ENCODE results near the gene CDH24. TPM values are rescaled to one million over a fixed set of nuclear protein-coding genes. Genes with fewer than 3 reads are reported as not detected.

The CDH24 gene
- total RNA-seq, 1 donor from 2014 or later: 5.9 TPM

- Histone ChIP-seq H3K27me3 (no peaks in the 10 kb centered on the region), H3K4me3 (no peak overlapping the region), H3K4me1 (no peaks in the 10 kb centered on the region), H3K27ac (no peak overlapping the region), H3K9me3 (no peaks in the 10 kb centered on the region), H3K36me3 (no peaks in the 10 kb centered on the region)
- no peak for DNase-seq (ENCODE audit: low spot score in 2 of 2)
- intact Hi-C loops (cut with DNase I): no loop called here
- no peak for TF ChIP-seq CTCF (IDR thresholded peaks at IDR 0.05)
Observed at GRCh38 chr14:23047034-23047634, 10.2 kb downstream of the CDH24 start.

GRCh38 chr14:23045419-23046357, 11.6 kb downstream of the CDH24 start:
- no peaks in the 10 kb centered on the region for H3K27me3 ChIP-seq
- no peaks in the 10 kb centered on the region for H3K36me3 ChIP-seq
- no peaks in the 10 kb centered on the region for H3K9me3 ChIP-seq
- intact Hi-C loops (cut with DNase I): no loop called here
- no peak overlapping the region for H3K4me3 ChIP-seq
- no peak overlapping the region for H3K27ac ChIP-seq
- H3K4me1 ChIP-seq: no peaks in the 10 kb centered on the region
- DNase-seq (ENCODE audit: low spot score in 2 of 2): no peak
- no peak for TF ChIP-seq CTCF (IDR thresholded peaks at IDR 0.05)

- TF ChIP-seq CTCF (IDR thresholded peaks at IDR 0.05): no peak
- DNase-seq (ENCODE audit: low spot score in 2 of 2): no peak
- no peak overlapping the region for H3K27ac ChIP-seq
- no peaks in the 10 kb centered on the region for H3K9me3 ChIP-seq
- no peaks in the 10 kb centered on the region for H3K36me3 ChIP-seq
- intact Hi-C loops (cut with DNase I): no loop called here
- H3K27me3 ChIP-seq: no peaks in the 10 kb centered on the region
- H3K4me1 ChIP-seq: no peaks in the 10 kb centered on the region
- no peak overlapping the region for H3K4me3 ChIP-seq
Observed at GRCh38 chr14:23044840-23045239, 12.5 kb downstream of the CDH24 start.

GRCh38 chr14:23043754-23044153, 13.6 kb downstream of the CDH24 start:
- H3K9me3 ChIP-seq: no peaks in the 10 kb centered on the region
- TF ChIP-seq CTCF (IDR thresholded peaks at IDR 0.05): no peak
- no peak overlapping the region for H3K27ac ChIP-seq
- intact Hi-C loops (cut with DNase I): no loop called here
- H3K27me3 ChIP-seq: no peaks in the 10 kb centered on the region
- H3K4me3 ChIP-seq: no peak overlapping the region
- no peaks in the 10 kb centered on the region for H3K4me1 ChIP-seq
- H3K36me3 ChIP-seq: no peaks in the 10 kb centered on the region
- DNase-seq (ENCODE audit: low spot score in 2 of 2): no peak

- Histone ChIP-seq H3K4me1 (no peaks in the 10 kb centered on the region), H3K27ac (no peak overlapping the region), H3K27me3 (no peaks in the 10 kb centered on the region), H3K36me3 (no peaks in the 10 kb centered on the region), H3K9me3 (no peaks in the 10 kb centered on the region), H3K4me3 (no peak overlapping the region)
- no peak for DNase-seq (ENCODE audit: low spot score in 2 of 2)
- TF ChIP-seq CTCF (IDR thresholded peaks at IDR 0.05): no peak
- intact Hi-C loops (cut with DNase I): no loop called here
Observed at GRCh38 chr14:23043145-23043544, 14.2 kb downstream of the CDH24 start.
